NCI-H146 (cell line): ENCODE results near the gene ART5.
"Not testable (repeated sequence)": the region's sequence is repeated elsewhere in the genome, so short reads cannot be mapped to it uniquely, and the experiment has no call there.

ENCODE experiments used
- DNase-seq: peaks from one replicate; lab custom pipeline; 2025; lab: John Stamatoyannopoulos, UW

The ART5 gene

GRCh38 chr11:3657331-3657730 lies 15.5 kb upstream of the ART5 start:
- not testable (repeated sequence) for DNase-seq

- no peak for DNase-seq
Observed at GRCh38 chr11:3655547-3655946, 13.8 kb upstream of the ART5 start.

GRCh38 chr11:3652514-3652913 lies 10.7 kb upstream of the ART5 start:
- DNase-seq, result not testable (repeated sequence)

GRCh38 chr11:3649374-3649773 lies 7.6 kb upstream of the ART5 start:
- DNase-seq, result not testable (repeated sequence)

GRCh38 chr11:3648843-3649242 lies 7.1 kb upstream of the ART5 start:
- DNase-seq, result not testable (repeated sequence)

GRCh38 chr11:3645552-3645951 lies 3.8 kb upstream of the ART5 start:
- no peak for DNase-seq

GRCh38 chr11:3644817-3645235 lies 3.0 kb upstream of the ART5 start, which contains the start of gene ART1:
ART1 (plus strand) TSS chr11:3645128; CDS start chr11:3659214, 14,086 bp downstream.
- DNase-seq, result no peak

- DNase-seq, result not testable (repeated sequence)
Observed at GRCh38 chr11:3643102-3643546, 1.3 kb upstream of the ART5 start.

GRCh38 chr11:3642071-3642951 lies 519 bp upstream of the ART5 start:
- DNase-seq, result peak; percentile 88

GRCh38 chr11:3641191-3641590 lies 601 bp downstream of the ART5 start:
- no peak for DNase-seq

GRCh38 chr11:3639841-3640240 lies 2.0 kb downstream of the ART5 start:
- DNase-seq, result no peak

GRCh38 chr11:3638513-3638912 lies 3.3 kb downstream of the ART5 start:
- DNase-seq, result no peak

GRCh38 chr11:3637201-3637600 lies 4.6 kb downstream of the ART5 start:
- DNase-seq, result no peak

- DNase-seq, result no peak
Observed at GRCh38 chr11:3635641-3636375, 6.0 kb downstream of the ART5 start.

- no peak for DNase-seq
Observed at GRCh38 chr11:3632070-3632660, 9.6 kb downstream of the ART5 start.

- no peak for DNase-seq
Observed at GRCh38 chr11:3631331-3631730, 10.5 kb downstream of the ART5 start.

GRCh38 chr11:3627291-3627690 lies 14.5 kb downstream of the ART5 start:
- DNase-seq, result no peak

GRCh38 chr11:3626250-3626960 lies 15.4 kb downstream of the ART5 start:
- DNase-seq, result no peak

- no peak for DNase-seq
Observed at GRCh38 chr11:3623767-3624458, 17.9 kb downstream of the ART5 start.

- DNase-seq, result no peak
Observed at GRCh38 chr11:3623121-3623520, 18.7 kb downstream of the ART5 start.

GRCh38 chr11:3622521-3622920 lies 19.3 kb downstream of the ART5 start:
- no peak for DNase-seq
